Measurements from ENCODE around the gene RPUSD3.
A peak's percentile ranks its signal among the peaks of the same experiment; 100 is the strongest.
"Not testable (repeated sequence)": the region's sequence is repeated elsewhere in the genome, so short reads cannot be mapped to it uniquely, and the experiment has no call there.

Gene RPUSD3, protein sequence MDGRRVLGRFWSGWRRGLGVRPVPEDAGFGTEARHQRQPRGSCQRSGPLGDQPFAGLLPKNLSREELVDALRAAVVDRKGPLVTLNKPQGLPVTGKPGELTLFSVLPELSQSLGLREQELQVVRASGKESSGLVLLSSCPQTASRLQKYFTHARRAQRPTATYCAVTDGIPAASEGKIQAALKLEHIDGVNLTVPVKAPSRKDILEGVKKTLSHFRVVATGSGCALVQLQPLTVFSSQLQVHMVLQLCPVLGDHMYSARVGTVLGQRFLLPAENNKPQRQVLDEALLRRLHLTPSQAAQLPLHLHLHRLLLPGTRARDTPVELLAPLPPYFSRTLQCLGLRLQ

DNA sequence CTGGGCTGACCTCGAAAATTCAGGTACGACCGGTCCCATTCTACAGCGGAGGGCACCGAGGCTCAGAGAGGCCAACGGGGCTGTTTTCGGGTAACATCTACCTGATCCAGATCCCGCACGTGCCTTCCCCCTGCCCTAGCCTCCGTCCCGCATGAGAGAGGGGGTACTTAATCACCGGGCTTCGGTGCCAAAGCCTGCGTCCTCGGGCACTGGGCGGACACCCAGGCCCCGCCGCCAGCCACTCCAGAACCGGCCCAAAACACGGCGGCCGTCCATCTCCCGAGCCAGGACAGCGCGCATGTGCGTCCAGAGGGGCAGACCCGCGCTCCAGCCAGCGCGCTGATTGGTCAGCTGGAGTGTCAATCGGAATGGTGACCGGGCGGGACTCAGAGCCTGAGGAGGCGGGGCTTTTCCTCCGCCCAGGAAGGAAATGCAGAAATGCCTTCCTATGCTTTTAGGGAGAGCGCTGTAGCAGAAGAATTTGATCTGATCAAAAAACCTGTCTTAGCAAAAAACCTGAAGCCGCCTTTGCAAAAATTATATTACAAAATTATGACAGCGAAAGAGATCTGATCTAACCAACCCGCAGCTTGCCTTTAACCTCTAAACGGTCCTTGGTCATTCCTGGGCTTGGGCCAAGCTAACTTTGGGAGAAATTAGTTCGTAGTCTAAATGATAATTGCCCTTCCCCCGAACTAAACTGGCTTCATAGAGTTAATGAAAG lies at the start of gene RPUSD3:
RPUSD3 (minus strand) TSS at position 294 of the 724 bp plus-strand sequence; CDS start at position 276, 18 bp downstream.
- peak; percentile 91 for DNase-seq (ENCODE audit: low read depth)

DNA sequence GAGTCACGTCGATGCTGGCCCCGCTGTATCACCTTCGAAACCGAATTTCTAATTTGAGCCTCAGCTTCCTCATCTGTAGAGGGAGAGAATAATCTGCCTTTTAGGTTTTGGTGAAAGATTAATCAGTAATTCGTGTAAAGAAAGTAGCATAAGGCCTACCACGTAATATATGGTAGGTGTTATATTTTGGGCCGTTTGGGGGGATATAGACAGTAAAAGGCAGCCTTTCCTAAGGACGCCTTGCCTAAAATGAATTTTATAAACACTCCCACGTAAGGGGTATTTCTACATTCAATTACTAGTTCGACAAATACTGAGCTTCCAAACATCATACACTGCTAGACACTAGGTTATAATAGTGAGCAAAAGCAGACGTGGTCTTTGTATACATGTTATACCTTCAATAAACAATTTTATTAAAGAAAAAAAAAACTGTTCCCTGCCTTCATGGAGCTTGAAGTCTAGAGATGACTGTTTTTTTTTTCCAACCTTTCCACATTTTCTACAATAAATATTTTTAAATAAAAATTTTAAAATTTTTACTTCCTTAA lies 47.3 kb upstream of the RPUSD3 start:
- no peak for DNase-seq (ENCODE audit: low read depth)

GRCh38 chr3:9890249-9891071 lies 46.7 kb upstream of the RPUSD3 start, which contains the start of gene JAGN1:
Gene JAGN1 (plus strand): TSS chr3:9890610. CDS start chr3:9890723, 113 bp downstream.
- peak; percentile 78 for DNase-seq (ENCODE audit: low read depth)

DNA sequence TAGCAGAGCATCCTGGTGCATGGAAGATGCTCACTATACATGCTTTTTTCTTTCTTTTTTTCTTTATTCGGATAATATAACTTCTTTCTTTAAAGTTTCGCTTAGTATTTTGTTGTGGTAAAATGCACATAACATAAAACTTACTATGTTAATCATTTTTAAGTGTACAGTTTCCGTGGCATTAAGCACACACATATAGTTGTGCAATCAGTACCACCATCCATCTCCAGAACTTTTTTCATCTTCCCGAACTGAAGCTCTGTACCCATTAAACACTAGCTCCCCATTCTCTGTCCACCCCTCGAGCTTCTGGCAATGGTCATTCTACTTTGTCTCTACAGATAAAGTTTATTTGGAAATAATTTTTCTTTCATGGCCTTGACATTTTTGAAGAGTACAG lies 45.6 kb upstream of the RPUSD3 start:
- no peak for DNase-seq (ENCODE audit: low read depth)

GRCh38 chr3:9888540-9888939 lies 44.7 kb upstream of the RPUSD3 start:
- no peak for DNase-seq (ENCODE audit: low read depth)

DNA sequence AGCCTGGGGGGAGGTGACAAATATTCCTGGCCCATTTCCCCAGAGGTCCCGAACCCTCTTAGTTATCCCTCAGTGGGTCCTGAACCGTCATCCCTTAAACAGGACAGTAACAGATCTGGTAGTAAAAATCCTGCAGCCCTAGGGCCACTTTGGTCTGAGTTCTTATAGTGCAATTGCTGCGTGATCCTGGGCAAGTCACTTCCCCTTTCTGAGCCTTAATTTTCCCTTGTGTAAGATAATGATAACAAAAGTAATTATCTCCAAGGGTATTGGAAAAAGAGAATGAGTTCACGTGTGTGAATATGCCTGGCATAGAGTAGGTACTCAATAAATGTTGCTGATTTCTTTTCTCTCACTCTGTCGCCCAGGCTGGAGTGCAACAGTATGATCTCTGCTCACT lies 43.7 kb upstream of the RPUSD3 start:
- DNase-seq (ENCODE audit: low read depth), result no peak

- no peak for DNase-seq (ENCODE audit: low read depth)
Observed at GRCh38 chr3:9886328-9886727, 42.5 kb upstream of the RPUSD3 start.

DNA sequence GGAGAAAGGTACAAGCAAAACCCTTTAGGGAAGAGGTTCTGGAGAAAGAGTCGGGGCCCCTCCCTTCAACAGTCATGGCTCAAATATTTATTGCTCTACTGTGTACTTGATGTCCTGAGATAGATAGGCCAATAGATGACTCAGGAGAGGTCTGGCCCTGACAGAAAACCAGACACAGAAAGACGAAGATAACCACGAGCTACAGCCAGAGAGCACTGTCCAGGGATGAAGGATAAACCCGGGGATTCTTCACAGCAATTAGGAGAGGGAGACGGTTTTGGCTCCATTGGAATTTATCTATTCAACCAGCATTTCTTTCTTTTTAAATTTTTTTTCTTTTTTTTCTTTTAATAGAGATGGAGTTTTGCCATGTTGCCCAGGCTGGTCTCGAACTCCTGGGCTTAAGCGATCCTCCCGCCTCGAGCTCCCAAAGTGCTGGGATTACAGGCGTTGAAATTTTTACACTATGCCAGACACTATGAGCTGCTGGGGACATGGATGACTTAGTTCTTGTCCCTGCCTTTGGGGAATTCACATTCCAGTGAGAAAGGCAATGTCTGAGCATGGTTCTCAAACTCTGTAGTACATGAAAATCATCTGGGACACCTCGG lies 40.9 kb upstream of the RPUSD3 start:
- no peak for DNase-seq (ENCODE audit: low read depth)

DNA sequence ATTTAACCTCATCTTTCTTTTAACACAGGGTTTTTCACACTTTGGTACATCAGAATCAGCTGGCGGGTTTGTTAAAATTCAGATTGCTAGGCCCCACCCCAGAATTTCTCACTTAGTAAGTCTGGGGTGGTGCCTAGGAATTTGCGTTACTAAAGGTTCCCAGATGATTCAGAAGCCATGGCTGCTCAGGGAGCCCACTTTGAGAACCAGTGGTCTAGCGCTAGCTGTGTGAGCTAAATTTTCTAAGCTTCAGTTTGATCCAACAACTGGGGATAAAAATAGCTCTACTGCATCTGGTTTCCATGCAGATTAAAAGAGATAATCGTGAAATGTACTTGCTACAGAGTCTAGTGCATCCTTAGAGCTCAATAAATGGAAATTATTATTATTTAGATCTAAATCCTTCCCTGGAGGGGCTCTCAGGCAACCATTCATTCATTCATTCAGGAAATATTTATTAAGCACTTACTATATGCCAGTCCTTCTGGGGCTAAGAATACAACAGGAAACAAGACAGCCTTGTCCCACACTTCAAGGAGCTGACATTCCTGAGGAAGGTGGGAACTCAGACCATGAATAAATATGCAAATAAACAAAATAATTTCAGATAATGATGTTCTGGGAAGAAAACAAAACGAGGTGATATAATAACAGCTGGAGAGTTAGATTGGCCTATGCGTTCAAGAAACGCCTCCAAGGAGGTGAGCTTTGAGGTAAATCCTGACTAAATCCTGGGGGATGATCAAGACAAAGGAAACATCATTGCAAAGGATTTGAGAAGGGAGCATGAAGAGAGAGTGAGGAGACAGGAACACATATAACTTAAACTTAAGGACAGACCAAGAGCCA lies 40.1 kb upstream of the RPUSD3 start:
- DNase-seq (ENCODE audit: low read depth), result no peak

DNA sequence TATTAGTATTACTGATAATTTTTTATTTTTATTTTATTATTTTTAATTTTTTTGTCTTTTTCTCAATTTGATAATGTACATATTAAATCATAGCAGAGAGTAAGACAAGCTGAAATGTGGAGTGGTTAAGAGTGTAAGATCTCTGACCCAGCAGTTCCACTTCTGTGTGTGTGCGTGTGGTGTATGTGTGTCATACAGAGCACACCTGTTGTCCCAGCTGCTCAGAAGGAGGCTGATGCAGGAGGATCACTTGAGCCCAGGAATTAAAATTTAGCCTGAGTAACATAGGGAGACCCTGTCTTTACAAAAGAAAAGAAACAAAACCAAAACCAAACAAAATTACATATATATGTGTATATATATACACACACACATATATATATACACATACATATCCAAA lies 37.6 kb upstream of the RPUSD3 start:
- no peak for DNase-seq (ENCODE audit: low read depth)

DNA sequence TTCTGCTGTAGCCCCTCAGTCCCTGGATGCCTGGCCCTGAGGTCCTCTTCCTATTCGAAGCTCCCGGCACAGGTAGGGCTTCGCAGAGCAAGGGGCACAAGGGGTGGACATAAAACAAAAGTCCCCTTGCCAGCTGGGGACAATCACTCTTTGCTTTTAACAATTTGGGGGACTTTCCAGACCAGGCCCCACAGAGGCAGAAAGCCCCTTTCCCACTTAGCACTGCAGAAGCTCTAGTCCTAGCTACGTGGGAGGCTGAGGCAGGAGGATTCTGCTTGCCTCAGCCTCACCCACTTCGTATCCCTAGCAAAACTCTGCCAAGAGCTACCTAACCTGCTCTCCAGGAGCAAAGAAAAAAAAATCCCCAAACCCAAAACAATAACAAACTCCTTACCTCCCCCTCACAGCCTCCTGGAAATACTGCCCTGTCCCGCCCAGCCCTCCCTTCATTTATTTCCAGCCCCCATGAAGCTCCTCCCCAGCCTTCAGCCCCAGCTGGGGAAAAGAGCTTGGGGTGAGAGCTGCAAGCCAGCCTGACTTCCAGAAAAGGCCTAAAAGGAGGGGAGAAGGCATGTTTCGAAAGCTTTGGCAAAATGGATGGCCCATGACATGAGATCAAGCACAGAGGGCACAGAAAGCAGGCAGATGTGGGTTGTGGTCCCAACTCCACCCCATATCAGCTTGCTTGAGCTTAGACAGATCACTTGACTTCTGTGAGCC lies 36.2 kb upstream of the RPUSD3 start, which contains the start of gene CIDEC:
CIDEC (minus strand) TSS at position 424 of the 720 bp plus-strand sequence. CDS start 1,767 bp downstream, outside the sequence.
- no peak for DNase-seq (ENCODE audit: low read depth)

- DNase-seq (ENCODE audit: low read depth), result no peak
Observed at GRCh38 chr3:9878700-9879099, 34.9 kb upstream of the RPUSD3 start.

DNA sequence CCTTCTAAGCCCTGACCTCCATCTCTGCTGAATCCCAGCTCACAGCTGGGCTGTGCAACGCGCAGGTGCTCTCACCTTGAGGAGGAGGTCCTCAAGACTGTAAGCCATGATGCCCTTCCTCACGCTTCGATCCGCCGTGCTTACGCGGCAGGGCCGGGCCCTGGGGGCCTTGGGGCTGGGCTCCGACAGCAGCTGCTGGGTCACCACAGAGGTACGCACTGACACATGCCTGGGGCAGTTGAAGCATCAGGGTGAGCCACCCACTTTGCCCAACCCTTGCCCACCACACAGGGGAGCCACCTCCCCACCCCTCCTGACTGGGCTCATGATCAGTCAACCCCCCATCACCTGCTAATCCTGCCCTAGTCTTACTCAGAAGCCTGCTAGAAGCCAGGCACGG lies 33.2 kb upstream of the RPUSD3 start:
- no peak for DNase-seq (ENCODE audit: low read depth)

DNA sequence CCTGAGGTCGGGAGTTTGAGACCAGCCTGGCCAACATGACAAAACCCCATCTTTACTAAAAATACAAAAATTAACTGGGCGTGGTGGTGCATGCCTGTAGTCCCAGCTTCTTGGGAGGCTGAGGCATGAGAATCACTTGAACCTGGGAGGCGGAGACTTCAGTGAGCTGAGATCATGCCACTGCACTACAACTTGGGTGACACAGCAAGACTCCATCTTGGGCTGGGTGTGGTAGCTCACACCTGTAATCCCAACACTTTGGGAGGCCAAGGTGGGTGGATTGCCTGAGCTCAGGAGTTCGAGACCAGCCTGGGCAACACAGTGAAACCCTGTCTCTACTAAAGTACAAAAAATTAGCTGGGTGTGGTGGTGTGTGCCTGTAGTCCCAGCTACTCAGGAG lies 32.4 kb upstream of the RPUSD3 start:
- not testable (repeated sequence) for DNase-seq (ENCODE audit: low read depth)

- no peak for DNase-seq (ENCODE audit: low read depth)
Observed at GRCh38 chr3:9875448-9875847, 31.6 kb upstream of the RPUSD3 start.

DNA sequence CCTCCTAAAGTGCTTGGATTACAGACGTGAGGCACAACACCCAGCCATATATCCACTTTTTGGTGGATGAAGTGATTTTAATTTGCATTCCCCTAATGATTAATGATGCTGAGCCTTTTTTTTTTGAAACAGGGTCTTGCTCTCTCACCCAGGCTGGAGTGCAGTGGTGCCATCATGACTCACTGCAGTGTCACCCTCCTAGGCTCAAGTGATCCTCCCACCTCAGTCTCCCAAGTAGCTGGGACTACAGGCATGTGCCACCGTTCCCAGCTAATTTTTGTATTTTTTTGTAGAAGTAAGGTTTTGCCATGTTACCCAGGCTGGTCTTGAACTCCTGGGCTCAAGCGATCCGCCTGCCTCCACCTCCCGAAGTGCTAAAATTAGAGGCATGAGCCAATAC lies 28.3 kb upstream of the RPUSD3 start:
- DNase-seq (ENCODE audit: low read depth), result not testable (repeated sequence)

GRCh38 chr3:9870978-9871377 lies 27.2 kb upstream of the RPUSD3 start:
- DNase-seq (ENCODE audit: low read depth), result no peak

DNA sequence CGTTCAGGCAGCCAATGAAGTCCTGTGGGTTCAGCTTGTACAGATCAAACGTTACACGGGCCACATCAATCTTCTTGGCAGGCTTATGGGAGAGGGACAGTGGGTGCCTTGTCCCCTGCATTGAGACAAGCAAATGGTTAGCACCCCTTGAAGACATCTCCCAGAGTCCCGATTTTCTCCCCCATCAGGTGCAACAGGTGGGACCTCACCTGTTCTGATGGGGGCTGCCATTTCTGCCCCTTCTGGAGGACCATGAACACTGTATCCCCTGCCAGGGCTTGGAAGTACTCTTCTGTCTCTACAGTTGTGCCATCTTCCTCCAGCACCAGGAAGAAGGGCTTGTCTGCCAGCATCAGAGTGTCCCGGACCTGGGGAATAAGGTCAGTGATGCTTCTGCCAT lies 26.1 kb upstream of the RPUSD3 start:
- no peak for DNase-seq (ENCODE audit: low read depth)

DNA sequence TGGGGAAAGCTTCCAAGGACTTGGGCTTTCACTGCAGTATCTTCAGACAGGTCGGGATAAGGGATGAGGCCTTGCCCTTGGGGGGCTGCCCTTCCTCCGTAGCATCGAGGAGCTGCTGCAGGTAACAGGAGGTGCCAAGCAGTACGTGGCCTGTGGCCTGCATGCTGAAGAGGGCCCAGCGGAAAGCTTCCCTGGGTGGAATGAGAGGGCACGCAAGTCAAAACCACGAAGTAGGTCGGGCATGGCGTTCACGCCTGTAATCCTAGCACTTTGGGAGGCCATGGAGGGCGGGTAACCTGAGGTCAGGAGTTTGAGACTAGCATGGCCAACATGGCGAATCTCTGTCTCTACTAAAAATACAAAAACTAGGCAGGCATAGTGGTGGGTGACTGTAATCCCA lies 23.3 kb upstream of the RPUSD3 start:
- DNase-seq (ENCODE audit: low read depth), result no peak

DNA sequence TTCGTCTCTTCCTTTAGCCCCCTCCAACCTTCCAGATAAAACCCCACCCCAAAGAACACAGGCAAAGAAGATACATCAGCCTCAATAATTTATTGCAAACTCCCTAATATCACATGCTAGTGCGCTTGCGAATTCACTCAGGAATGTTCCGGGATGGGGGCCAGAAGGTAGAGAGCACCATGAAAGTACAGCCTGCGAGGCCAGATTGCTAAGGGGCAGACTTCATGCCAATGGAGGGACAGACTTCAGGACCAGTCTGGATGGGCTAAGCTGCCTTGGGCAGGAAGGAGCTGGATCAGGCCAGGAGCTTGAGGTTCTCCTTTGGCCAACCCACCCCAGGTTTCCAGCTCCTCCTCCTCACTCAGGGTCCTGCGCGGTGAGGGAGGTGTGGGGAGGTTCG lies 22.8 kb upstream of the RPUSD3 start:
- DNase-seq (ENCODE audit: low read depth), result no peak
